ENCODE measurements around the gene CHST8. TPM values are rescaled to one million over a fixed set of nuclear protein-coding genes. Genes with fewer than 3 reads are reported as not detected.

Gene CHST8
- total and polyA plus RNA-seq, 11 donors = 0.10 to 0.88 (median 0.22) TPM; not detected in 3

DNA sequence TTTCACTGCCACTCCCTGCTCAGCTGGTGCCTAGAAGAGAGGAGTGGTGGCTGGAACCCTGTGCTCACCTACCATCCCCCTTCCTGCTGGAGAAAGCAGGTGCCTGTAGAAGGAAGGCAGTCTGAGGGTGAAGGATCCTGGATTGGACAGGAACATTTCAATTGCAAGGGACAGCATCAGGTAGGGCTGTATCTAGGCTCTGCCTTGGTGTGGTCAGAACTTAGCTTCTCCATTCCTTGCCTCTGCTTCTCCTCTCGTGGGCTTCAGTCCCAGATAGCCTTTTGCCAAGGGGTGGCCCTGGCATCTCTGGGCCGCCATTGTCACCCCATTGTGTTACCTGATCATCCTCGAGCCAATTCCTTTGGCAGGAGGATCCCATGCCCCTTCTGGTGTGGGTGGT, 101.8 kb downstream of the CHST8 start:
- Histone ChIP-seq H3K27ac (no peak overlapping the region), H3K4me1 (no peaks in the 10 kb centered on the region), H3K9me3 (no peaks in the 10 kb centered on the region), H3K4me3 (no peak overlapping the region), H3K36me3 (no peaks in the 10 kb centered on the region), H3K27me3 (peaks cover 0 to 13% (median 0%) of the 10 kb centered on the region in 9 donors)
- intact Hi-C loops (cut with DNase I) = no loop called here
- no peak for DNase-seq
- TF ChIP-seq CTCF (IDR thresholded peaks at IDR 0.05) = no peak
- TF ChIP-seq POLR2A (IDR thresholded peaks at IDR 0.05) = no peak
- ATAC-seq = no peak
- WGBS, 4 donors = 57 to 66% (median 64%) methylated on average over 3 of the region's 3 CpGs

GRCh38 chr19:33724021-33724720, 102.4 kb downstream of the CHST8 start:
- H3K9me3 ChIP-seq = peaks cover 0 to 1% (median 0%) of the 10 kb centered on the region in 12 donors
- no peaks in the 10 kb centered on the region for H3K36me3 ChIP-seq
- peaks cover 0 to 16% (median 0%) of the 10 kb centered on the region in 9 donors for H3K27me3 ChIP-seq
- ATAC-seq = no peak
- H3K4me1 ChIP-seq = no peaks in the 10 kb centered on the region
- TF ChIP-seq CTCF (IDR thresholded peaks at IDR 0.05) (no peak), POLR2A (IDR thresholded peaks at IDR 0.05) (no peak)
- no peak overlapping the region for H3K4me3 ChIP-seq
- intact Hi-C loops (cut with DNase I) = no loop called here
- no peak for DNase-seq
- 75 to 80% (median 77%) methylated on average over 13 to 15 of the region's 15 CpGs for WGBS, 4 donors
- H3K27ac ChIP-seq = no peak overlapping the region

- intact Hi-C loops (cut with DNase I) = no loop called here
- ATAC-seq (no peak), DNase-seq (no peak)
- TF ChIP-seq CTCF (IDR thresholded peaks at IDR 0.05) (no peak), POLR2A (IDR thresholded peaks at IDR 0.05) (no peak)
- H3K4me1 ChIP-seq = no peaks in the 10 kb centered on the region
- H3K9me3 ChIP-seq = peaks cover 0 to 2% (median 0%) of the 10 kb centered on the region in 12 donors
- no peak overlapping the region for H3K27ac ChIP-seq
- H3K36me3 ChIP-seq = no peaks in the 10 kb centered on the region
- no peak overlapping the region for H3K4me3 ChIP-seq
- H3K27me3 ChIP-seq = peaks cover 0 to 21% (median 0%) of the 10 kb centered on the region in 9 donors
- 56 to 68% (median 58%) methylated on average over 4 to 7 of the region's 7 CpGs for WGBS, 4 donors
Observed at GRCh38 chr19:33724721-33725060, 102.9 kb downstream of the CHST8 start.

- H3K36me3 ChIP-seq = no peaks in the 10 kb centered on the region
- ATAC-seq (no peak), DNase-seq (no peak)
- no peak overlapping the region for H3K4me3 ChIP-seq
- 63 to 75% (median 69%) methylated on average over 6 to 9 of the region's 9 CpGs for WGBS, 4 donors
- H3K4me1 ChIP-seq = no peaks in the 10 kb centered on the region
- peaks cover 0 to 27% (median 0%) of the 10 kb centered on the region in 9 donors for H3K27me3 ChIP-seq
- H3K9me3 ChIP-seq = peaks cover 0 to 2% (median 0%) of the 10 kb centered on the region in 12 donors
- no peak overlapping the region for H3K27ac ChIP-seq
- intact Hi-C loops (cut with DNase I) = no loop called here
- TF ChIP-seq POLR2A (IDR thresholded peaks at IDR 0.05) = no peak
- no peak for TF ChIP-seq CTCF (IDR thresholded peaks at IDR 0.05)
Observed at GRCh38 chr19:33725567-33725966, 103.8 kb downstream of the CHST8 start.
